ENCODE results near the gene GK. TPM values are rescaled to one million over a fixed set of nuclear protein-coding genes. Genes with fewer than 3 reads are reported as not detected.

The GK gene
- polyA plus RNA-seq, 3 donors from 2014 or later: 0.78 to 5.3 (median 3.9) TPM

DNA sequence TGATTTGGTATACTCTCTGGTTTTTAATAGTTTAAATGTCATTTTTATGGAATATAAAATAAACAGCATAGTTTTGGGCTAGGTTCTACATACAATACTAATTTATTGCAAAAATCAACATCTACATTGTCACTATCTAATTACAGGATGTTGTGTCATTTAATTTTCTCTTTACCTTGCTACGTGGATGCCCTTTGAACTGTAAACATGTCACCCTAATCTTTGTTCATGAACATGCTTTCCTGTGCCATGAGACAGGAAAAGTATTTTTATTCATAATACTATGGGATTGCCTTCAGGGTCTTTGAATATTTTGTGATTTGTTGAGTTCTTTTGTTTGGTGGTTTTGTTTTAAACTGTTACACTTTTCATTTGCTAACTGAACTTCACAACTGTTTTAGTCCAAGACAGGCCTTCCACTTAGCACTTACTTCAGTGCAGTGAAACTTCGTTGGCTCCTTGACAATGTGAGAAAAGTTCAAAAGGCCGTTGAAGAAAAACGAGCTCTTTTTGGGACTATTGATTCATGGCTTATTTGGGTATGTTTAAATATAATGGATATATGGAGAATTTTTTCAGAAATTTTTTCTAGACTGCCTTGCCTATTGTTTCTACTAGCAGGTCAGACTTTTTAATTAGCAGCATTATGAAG is 40.9 kb downstream of the GK start:
- Mint-ChIP-seq H3K27me3 (ENCODE audit: low read depth in 3 of 3) (no peaks in the 10 kb centered on the region), H3K27ac (no peak overlapping the region), H3K36me3 (peaks cover 4 to 11% (median 7%) of the 10 kb centered on the region in 3 donors), H3K4me3 (no peak overlapping the region), H3K4me1 (no peaks in the 10 kb centered on the region), H3K9me3 (no peaks in the 10 kb centered on the region)
- DNase-seq: no peak

GRCh38 chrX:30702736-30703135 is 49.5 kb downstream of the GK start:
- no peak for DNase-seq
- Mint-ChIP-seq H3K4me3 (no peak overlapping the region), H3K27me3 (ENCODE audit: low read depth in 3 of 3) (peaks cover 0 to 2% (median 0%) of the 10 kb centered on the region in 3 donors), H3K4me1 (no peaks in the 10 kb centered on the region), H3K36me3 (peaks cover 0 to 4% (median 0%) of the 10 kb centered on the region in 3 donors), H3K27ac (no peak overlapping the region), H3K9me3 (no peaks in the 10 kb centered on the region)

- no peak for DNase-seq
- peaks cover 0 to 2% (median 0%) of the 10 kb centered on the region in 3 donors for H3K27me3 Mint-ChIP-seq (ENCODE audit: low read depth in 3 of 3)
- peaks cover 0 to 4% (median 0%) of the 10 kb centered on the region in 3 donors for H3K36me3 Mint-ChIP-seq
- no peaks in the 10 kb centered on the region for H3K4me1 Mint-ChIP-seq
- no peaks in the 10 kb centered on the region for H3K9me3 Mint-ChIP-seq
- H3K4me3 Mint-ChIP-seq: no peak overlapping the region
- no peak overlapping the region for H3K27ac Mint-ChIP-seq
Measured at GRCh38 chrX:30706216-30706775, 53.1 kb downstream of the GK start.

DNA sequence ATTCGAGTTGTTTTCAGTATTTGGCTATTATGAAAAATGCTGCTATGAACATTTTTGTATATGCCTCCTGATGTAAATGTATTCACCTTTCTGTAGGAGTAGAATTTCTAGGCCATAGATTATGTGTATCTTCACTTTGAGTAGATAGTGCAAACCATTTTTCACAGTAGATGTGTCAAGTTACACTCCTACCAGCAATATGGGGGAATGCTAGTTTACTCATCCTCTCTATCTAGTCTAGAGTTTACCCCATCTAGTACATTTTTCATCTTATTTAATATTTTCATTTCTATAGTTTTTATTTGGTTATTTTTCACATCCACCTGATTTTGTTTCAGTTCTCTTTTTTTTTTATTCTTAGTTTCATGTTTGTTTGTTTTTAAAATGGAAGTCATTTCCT is 59.0 kb downstream of the GK start:
- Mint-ChIP-seq H3K4me3 (no peak overlapping the region), H3K27ac (no peak overlapping the region), H3K27me3 (ENCODE audit: low read depth in 3 of 3) (peaks cover 0 to 2% (median 0%) of the 10 kb centered on the region in 3 donors), H3K36me3 (peaks cover 0 to 7% (median 0%) of the 10 kb centered on the region in 3 donors), H3K4me1 (no peaks in the 10 kb centered on the region), H3K9me3 (no peaks in the 10 kb centered on the region)
- no peak for DNase-seq

- H3K4me1 Mint-ChIP-seq: no peaks in the 10 kb centered on the region
- DNase-seq: peak; percentile 2 to 11 (median 4)
- peaks cover 0 to 10% (median 0%) of the 10 kb centered on the region in 3 donors for H3K36me3 Mint-ChIP-seq
Measured at GRCh38 chrX:30713061-30713525, 59.9 kb downstream of the GK start.

DNA sequence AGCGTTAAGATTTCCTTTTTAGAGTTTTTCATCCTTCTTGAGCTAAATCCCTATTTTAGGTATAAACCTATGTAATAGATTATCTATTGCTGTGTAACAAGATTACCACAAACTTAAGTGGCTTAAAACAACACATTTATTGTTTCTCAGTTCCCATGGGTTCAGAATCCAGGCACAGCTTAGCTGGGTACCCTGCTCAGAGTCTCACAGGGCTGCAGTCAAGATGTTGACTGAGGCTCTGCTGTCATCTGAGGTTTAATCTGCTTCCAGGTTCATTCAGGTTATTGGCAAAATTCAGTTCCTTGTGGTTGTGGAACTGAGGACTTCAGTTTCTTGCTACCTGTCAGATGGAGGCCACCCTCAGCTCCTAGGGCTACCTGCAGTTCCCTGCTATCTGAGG is 60.9 kb downstream of the GK start:
- no peaks in the 10 kb centered on the region for H3K9me3 Mint-ChIP-seq
- peaks cover 0 to 2% (median 0%) of the 10 kb centered on the region in 3 donors for H3K27me3 Mint-ChIP-seq (ENCODE audit: low read depth in 3 of 3)
- H3K27ac Mint-ChIP-seq: no peak overlapping the region
- DNase-seq: no peak
- peaks cover 0 to 10% (median 0%) of the 10 kb centered on the region in 3 donors for H3K36me3 Mint-ChIP-seq
- no peak overlapping the region for H3K4me3 Mint-ChIP-seq
- H3K4me1 Mint-ChIP-seq: no peaks in the 10 kb centered on the region

More at GRCh38 chrX:30713061-30713525, 59.9 kb downstream of the GK start:
- no peak overlapping the region for H3K27ac Mint-ChIP-seq
- H3K27me3 Mint-ChIP-seq (ENCODE audit: low read depth in 3 of 3): peaks cover 0 to 2% (median 0%) of the 10 kb centered on the region in 3 donors
- H3K9me3 Mint-ChIP-seq: no peaks in the 10 kb centered on the region
- no peak overlapping the region for H3K4me3 Mint-ChIP-seq

GRCh38 chrX:30715976-30716375 is 62.8 kb downstream of the GK start:
- no peak for DNase-seq
- Mint-ChIP-seq H3K4me3 (no peak overlapping the region), H3K27me3 (ENCODE audit: low read depth in 3 of 3) (peaks cover 0 to 2% (median 0%) of the 10 kb centered on the region in 3 donors), H3K9me3 (no peaks in the 10 kb centered on the region), H3K4me1 (no peaks in the 10 kb centered on the region), H3K36me3 (peaks cover 0 to 10% (median 3%) of the 10 kb centered on the region in 3 donors), H3K27ac (no peak overlapping the region)

- Mint-ChIP-seq H3K27me3 (ENCODE audit: low read depth in 3 of 3) (no peaks in the 10 kb centered on the region), H3K27ac (no peak overlapping the region), H3K9me3 (no peaks in the 10 kb centered on the region), H3K36me3 (no peaks in the 10 kb centered on the region), H3K4me3 (no peak overlapping the region), H3K4me1 (peaks cover 0 to 6% of the 10 kb centered on the region in 2 donors)
- DNase-seq: no peak
Measured at GRCh38 chrX:30733852-30734660, 80.8 kb downstream of the GK start.

- no peak for DNase-seq
- Mint-ChIP-seq H3K4me1 (peaks cover 0 to 6% of the 10 kb centered on the region in 2 donors), H3K36me3 (no peaks in the 10 kb centered on the region), H3K9me3 (no peaks in the 10 kb centered on the region), H3K4me3 (no peak overlapping the region), H3K27ac (no peak overlapping the region), H3K27me3 (ENCODE audit: low read depth in 3 of 3) (no peaks in the 10 kb centered on the region)
Measured at GRCh38 chrX:30734782-30735181, 81.6 kb downstream of the GK start.

GRCh38 chrX:30735839-30736238 is 82.6 kb downstream of the GK start:
- DNase-seq: peak; percentile 7 to 46 (median 24)
- Mint-ChIP-seq H3K4me1 (peaks cover 0 to 6% of the 10 kb centered on the region in 2 donors), H3K36me3 (no peaks in the 10 kb centered on the region), H3K9me3 (no peaks in the 10 kb centered on the region), H3K4me3 (peak overlapping the region in 1 of 5 donors; percentile 48), H3K27me3 (ENCODE audit: low read depth in 3 of 3) (no peaks in the 10 kb centered on the region), H3K27ac (no peak overlapping the region)

GRCh38 chrX:30741545-30741944 is 88.3 kb downstream of the GK start:
- Mint-ChIP-seq H3K4me3 (no peak overlapping the region), H3K27ac (no peak overlapping the region), H3K4me1 (no peaks in the 10 kb centered on the region), H3K27me3 (ENCODE audit: low read depth in 3 of 3) (peaks cover 0 to 4% (median 2%) of the 10 kb centered on the region in 3 donors), H3K9me3 (no peaks in the 10 kb centered on the region), H3K36me3 (no peaks in the 10 kb centered on the region)
- no peak for DNase-seq

GRCh38 chrX:30748342-30748960 is 95.2 kb downstream of the GK start:
- Mint-ChIP-seq H3K27me3 (ENCODE audit: low read depth in 3 of 3) (peaks cover 2 to 4% (median 3%) of the 10 kb centered on the region in 3 donors), H3K27ac (no peak overlapping the region), H3K36me3 (no peaks in the 10 kb centered on the region), H3K9me3 (peaks cover 0 to 2% (median 0%) of the 10 kb centered on the region in 6 donors), H3K4me1 (no peaks in the 10 kb centered on the region), H3K4me3 (no peak overlapping the region)
- DNase-seq: no peak

DNA sequence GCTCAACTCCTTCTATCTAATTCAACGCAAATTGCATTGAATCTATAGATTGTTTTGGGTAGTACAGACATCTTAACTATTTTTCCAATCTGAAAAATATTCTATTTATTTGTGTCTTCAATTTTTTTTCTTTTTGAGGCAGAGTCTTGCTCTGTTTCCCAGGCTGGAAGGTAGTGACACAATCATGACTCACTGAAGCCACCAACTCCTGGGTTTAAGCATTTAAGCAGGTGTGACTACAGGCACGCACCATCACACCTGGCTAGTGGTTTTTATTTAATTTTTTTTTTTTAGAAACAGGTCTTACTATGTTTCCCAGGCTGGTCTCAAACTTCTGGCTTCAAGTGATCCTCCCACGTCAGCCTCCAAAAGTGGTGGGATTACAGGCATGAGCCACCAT is 98.3 kb downstream of the GK start:
- no peak overlapping the region for H3K27ac Mint-ChIP-seq
- H3K27me3 Mint-ChIP-seq (ENCODE audit: low read depth in 3 of 3): peaks cover 2 to 4% (median 3%) of the 10 kb centered on the region in 3 donors
- H3K9me3 Mint-ChIP-seq: peaks cover 0 to 4% (median 0%) of the 10 kb centered on the region in 6 donors
- no peaks in the 10 kb centered on the region for H3K4me1 Mint-ChIP-seq
- no peaks in the 10 kb centered on the region for H3K36me3 Mint-ChIP-seq
- H3K4me3 Mint-ChIP-seq: no peak overlapping the region
- no peak for DNase-seq
